ENCODE data around the gene DRC7.

GRCh38 chr16:57763285-57764005 lies 68.8 kb downstream of the DRC7 start:
- TF ChIP-seq CTCF (IDR thresholded peaks at IDR 0.05; ENCODE audit: low read depth, low read length, poor library complexity, severe bottlenecking) (no peak), EZH2phosphoT487 (IDR thresholded peaks at IDR 0.05; ENCODE audit: borderline replicate concordance, low read length) (no peak)

All from DOHH2 (cell line).